ENCODE results near the gene KHDC1L.
"Not testable (repeated sequence)": the region's sequence is repeated elsewhere in the genome, so short reads cannot be mapped to it uniquely, and the experiment has no call there.

KHDC1L gene

GRCh38 chr6:73225396-73225795 is at the start of gene KHDC1L:
TSS of gene KHDC1L (minus strand) at chr6:73225496. CDS start at chr6:73225408, 88 bp downstream.
- Histone ChIP-seq H3K27me3 (ENCODE audit: control insufficient read depth, insufficient read depth, low read length) (no peaks in the 10 kb centered on the region), H3K4me1 (ENCODE audit: control insufficient read depth, insufficient read depth, low read length) (no peaks in the 10 kb centered on the region), H3K4me3 (ENCODE audit: low read depth, low read length) (no peak within 1 kb of the TSS), H3K9ac (ENCODE audit: low read length) (no peak within 1 kb of the TSS), H3K36me3 (ENCODE audit: control insufficient read depth, insufficient read depth, low read length) (no peaks in the 10 kb centered on the region), H3K9me3 (ENCODE audit: control insufficient read depth, insufficient read depth, low read depth, low read length) (no peaks in the 10 kb centered on the region), H3K27ac (ENCODE audit: low read depth, low read length) (no peak within 1 kb of the TSS)

GRCh38 chr6:73269296-73269695 is 44.0 kb upstream of the KHDC1L start:
- not testable (repeated sequence) for H3K9ac ChIP-seq (ENCODE audit: low read length); H3K36me3 ChIP-seq (ENCODE audit: control insufficient read depth, insufficient read depth, low read length); H3K27me3 ChIP-seq (ENCODE audit: control insufficient read depth, insufficient read depth, low read length); H3K9me3 ChIP-seq (ENCODE audit: control insufficient read depth, insufficient read depth, low read depth, low read length); H3K4me1 ChIP-seq (ENCODE audit: control insufficient read depth, insufficient read depth, low read length); H3K4me3 ChIP-seq (ENCODE audit: low read depth, low read length); H3K27ac ChIP-seq (ENCODE audit: low read depth, low read length)

GRCh38 chr6:73268896-73269295 is 43.6 kb upstream of the KHDC1L start:
- not testable (repeated sequence) for H3K27ac ChIP-seq (ENCODE audit: low read depth, low read length); H3K36me3 ChIP-seq (ENCODE audit: control insufficient read depth, insufficient read depth, low read length); H3K4me1 ChIP-seq (ENCODE audit: control insufficient read depth, insufficient read depth, low read length); H3K27me3 ChIP-seq (ENCODE audit: control insufficient read depth, insufficient read depth, low read length); H3K4me3 ChIP-seq (ENCODE audit: low read depth, low read length); H3K9ac ChIP-seq (ENCODE audit: low read length); H3K9me3 ChIP-seq (ENCODE audit: control insufficient read depth, insufficient read depth, low read depth, low read length)

GRCh38 chr6:73264446-73264845 is 39.1 kb upstream of the KHDC1L start:
- no peak overlapping the region for H3K27ac ChIP-seq (ENCODE audit: low read depth, low read length)
- H3K9ac ChIP-seq (ENCODE audit: low read length) = no peak overlapping the region

GRCh38 chr6:73263570-73263909 is 38.2 kb upstream of the KHDC1L start:
- Histone ChIP-seq H3K27ac (ENCODE audit: low read depth, low read length) (no peak overlapping the region), H3K9me3 (ENCODE audit: control insufficient read depth, insufficient read depth, low read depth, low read length) (no peaks in the 10 kb centered on the region), H3K9ac (ENCODE audit: low read length) (peak overlapping the region; percentile 71), H3K27me3 (ENCODE audit: control insufficient read depth, insufficient read depth, low read length) (no peaks in the 10 kb centered on the region), H3K4me3 (ENCODE audit: low read depth, low read length) (peak overlapping the region; percentile 70), H3K36me3 (ENCODE audit: control insufficient read depth, insufficient read depth, low read length) (no peaks in the 10 kb centered on the region; the same call in 1 of the 2 replicates), H3K4me1 (ENCODE audit: control insufficient read depth, insufficient read depth, low read length) (peaks cover 11% of the 10 kb centered on the region; the same call in 1 of the 2 replicates)

More at GRCh38 chr6:73264446-73264845, 39.1 kb upstream of the KHDC1L start:
- Histone ChIP-seq H3K4me3 (ENCODE audit: low read depth, low read length) (no peak overlapping the region), H3K9me3 (ENCODE audit: control insufficient read depth, insufficient read depth, low read depth, low read length) (no peaks in the 10 kb centered on the region), H3K36me3 (ENCODE audit: control insufficient read depth, insufficient read depth, low read length) (no peaks in the 10 kb centered on the region; the same call in 1 of the 2 replicates), H3K27me3 (ENCODE audit: control insufficient read depth, insufficient read depth, low read length) (no peaks in the 10 kb centered on the region), H3K4me1 (ENCODE audit: control insufficient read depth, insufficient read depth, low read length) (peaks cover 9% of the 10 kb centered on the region; the same call in 1 of the 2 replicates)

- H3K9me3 ChIP-seq (ENCODE audit: control insufficient read depth, insufficient read depth, low read depth, low read length) = no peaks in the 10 kb centered on the region
- H3K4me3 ChIP-seq (ENCODE audit: low read depth, low read length) = peak within 1 kb of the TSS; percentile 70
- peak within 1 kb of the TSS; percentile 71 for H3K9ac ChIP-seq (ENCODE audit: low read length)
- no peaks in the 10 kb centered on the region; the same call in 1 of the 2 replicates for H3K36me3 ChIP-seq (ENCODE audit: control insufficient read depth, insufficient read depth, low read length)
- H3K4me1 ChIP-seq (ENCODE audit: control insufficient read depth, insufficient read depth, low read length) = peaks cover 11% of the 10 kb centered on the region; the same call in 1 of the 2 replicates
- no peaks in the 10 kb centered on the region for H3K27me3 ChIP-seq (ENCODE audit: control insufficient read depth, insufficient read depth, low read length)
- H3K27ac ChIP-seq (ENCODE audit: low read depth, low read length) = no peak within 1 kb of the TSS
Observed at GRCh38 chr6:73262671-73263569, 37.6 kb upstream of the KHDC1L start, which contains the start of gene KHDC1. TSS of gene KHDC1 (minus strand) at chr6:73263196. CDS start at chr6:73242517, 20,679 bp downstream.

- Histone ChIP-seq H3K27me3 (ENCODE audit: control insufficient read depth, insufficient read depth, low read length) (no peaks in the 10 kb centered on the region), H3K36me3 (ENCODE audit: control insufficient read depth, insufficient read depth, low read length) (no peaks in the 10 kb centered on the region), H3K27ac (ENCODE audit: low read depth, low read length) (no peak overlapping the region), H3K4me3 (ENCODE audit: low read depth, low read length) (no peak overlapping the region), H3K4me1 (ENCODE audit: control insufficient read depth, insufficient read depth, low read length) (peaks cover 11% of the 10 kb centered on the region; the same call in 1 of the 2 replicates), H3K9me3 (ENCODE audit: control insufficient read depth, insufficient read depth, low read depth, low read length) (no peaks in the 10 kb centered on the region), H3K9ac (ENCODE audit: low read length) (no peak overlapping the region)
Observed at GRCh38 chr6:73258721-73259120, 33.4 kb upstream of the KHDC1L start.

GRCh38 chr6:73254323-73254722 is 29.0 kb upstream of the KHDC1L start:
- not testable (repeated sequence) for H3K9me3 ChIP-seq (ENCODE audit: control insufficient read depth, insufficient read depth, low read depth, low read length); H3K9ac ChIP-seq (ENCODE audit: low read length); H3K27ac ChIP-seq (ENCODE audit: low read depth, low read length); H3K4me1 ChIP-seq (ENCODE audit: control insufficient read depth, insufficient read depth, low read length); H3K36me3 ChIP-seq (ENCODE audit: control insufficient read depth, insufficient read depth, low read length); H3K4me3 ChIP-seq (ENCODE audit: low read depth, low read length); H3K27me3 ChIP-seq (ENCODE audit: control insufficient read depth, insufficient read depth, low read length)

- H3K27ac ChIP-seq (ENCODE audit: low read depth, low read length) = no peak overlapping the region
- no peaks in the 10 kb centered on the region for H3K9me3 ChIP-seq (ENCODE audit: control insufficient read depth, insufficient read depth, low read depth, low read length)
- H3K4me1 ChIP-seq (ENCODE audit: control insufficient read depth, insufficient read depth, low read length) = no peaks in the 10 kb centered on the region
- no peaks in the 10 kb centered on the region for H3K36me3 ChIP-seq (ENCODE audit: control insufficient read depth, insufficient read depth, low read length)
- no peak overlapping the region for H3K4me3 ChIP-seq (ENCODE audit: low read depth, low read length)
- no peak overlapping the region for H3K9ac ChIP-seq (ENCODE audit: low read length)
- H3K27me3 ChIP-seq (ENCODE audit: control insufficient read depth, insufficient read depth, low read length) = no peaks in the 10 kb centered on the region
Observed at GRCh38 chr6:73252703-73253102, 27.4 kb upstream of the KHDC1L start.

GRCh38 chr6:73250016-73250415 is 24.7 kb upstream of the KHDC1L start:
- no peak overlapping the region for H3K9ac ChIP-seq (ENCODE audit: low read length)
- no peaks in the 10 kb centered on the region for H3K9me3 ChIP-seq (ENCODE audit: control insufficient read depth, insufficient read depth, low read depth, low read length)
- H3K27ac ChIP-seq (ENCODE audit: low read depth, low read length) = no peak overlapping the region
- no peaks in the 10 kb centered on the region for H3K4me1 ChIP-seq (ENCODE audit: control insufficient read depth, insufficient read depth, low read length)
- no peaks in the 10 kb centered on the region for H3K36me3 ChIP-seq (ENCODE audit: control insufficient read depth, insufficient read depth, low read length)
- H3K4me3 ChIP-seq (ENCODE audit: low read depth, low read length) = no peak overlapping the region
- no peaks in the 10 kb centered on the region for H3K27me3 ChIP-seq (ENCODE audit: control insufficient read depth, insufficient read depth, low read length)

GRCh38 chr6:73248192-73248903 is 23.1 kb upstream of the KHDC1L start:
- Histone ChIP-seq H3K27ac (ENCODE audit: low read depth, low read length) (no peak overlapping the region), H3K36me3 (ENCODE audit: control insufficient read depth, insufficient read depth, low read length) (no peaks in the 10 kb centered on the region), H3K4me1 (ENCODE audit: control insufficient read depth, insufficient read depth, low read length) (no peaks in the 10 kb centered on the region), H3K4me3 (ENCODE audit: low read depth, low read length) (no peak overlapping the region), H3K9me3 (ENCODE audit: control insufficient read depth, insufficient read depth, low read depth, low read length) (no peaks in the 10 kb centered on the region), H3K27me3 (ENCODE audit: control insufficient read depth, insufficient read depth, low read length) (no peaks in the 10 kb centered on the region), H3K9ac (ENCODE audit: low read length) (no peak overlapping the region)

All from HUES6 (cell line).